C1 segment of cervical spinal cord (tissue), 14 donors: Measurements from ENCODE around the gene KCNK10.

Experiments
- DNase-seq, 14 donors: peaks; one replicate each; lab custom pipeline; 2025; lab: John Stamatoyannopoulos, UW

The KCNK10 gene

GRCh38 chr14:88321692-88322503 lies 1.2 kb downstream of the KCNK10 start:
- DNase-seq: peak in 2 of 14 donors; percentile 18 to 75

GRCh38 chr14:88318406-88318805 lies 4.7 kb downstream of the KCNK10 start:
- DNase-seq: peak in 1 of 14 donors; percentile 20

GRCh38 chr14:88316521-88316920 lies 6.5 kb downstream of the KCNK10 start:
- DNase-seq: no peak

- peak in 1 of 14 donors; percentile 50 for DNase-seq
These were observed 10.8 kb downstream of the KCNK10 start for GRCh38 chr14:88312257-88312656.

- DNase-seq: no peak
These were observed 11.3 kb downstream of the KCNK10 start for GRCh38 chr14:88311780-88312179.

GRCh38 chr14:88310449-88310848 lies 12.6 kb downstream of the KCNK10 start:
- no peak for DNase-seq

- no peak for DNase-seq
These were observed 13.0 kb downstream of the KCNK10 start for GRCh38 chr14:88310021-88310420.

GRCh38 chr14:88305528-88306322 lies 17.3 kb downstream of the KCNK10 start:
- DNase-seq: no peak

- DNase-seq: no peak
These were observed 20.0 kb downstream of the KCNK10 start for GRCh38 chr14:88303041-88303440.

GRCh38 chr14:88301381-88301780 lies 21.7 kb downstream of the KCNK10 start:
- DNase-seq: peak in 1 of 14 donors; percentile 81

GRCh38 chr14:88300817-88301216 lies 22.3 kb downstream of the KCNK10 start:
- no peak for DNase-seq

GRCh38 chr14:88299865-88300530 lies 23.1 kb downstream of the KCNK10 start:
- DNase-seq: peak in 1 of 14 donors; percentile 14

- DNase-seq: no peak
These were observed 25.8 kb downstream of the KCNK10 start for GRCh38 chr14:88297306-88297705.

GRCh38 chr14:88296351-88296750 lies 26.7 kb downstream of the KCNK10 start:
- no peak for DNase-seq

GRCh38 chr14:88289996-88290395 lies 33.1 kb downstream of the KCNK10 start:
- DNase-seq: no peak

- no peak for DNase-seq
These were observed 33.8 kb downstream of the KCNK10 start for GRCh38 chr14:88289234-88289633.

- no peak for DNase-seq
These were observed 36.8 kb downstream of the KCNK10 start for GRCh38 chr14:88286309-88286708.

GRCh38 chr14:88281447-88281846 lies 41.6 kb downstream of the KCNK10 start:
- DNase-seq: no peak

- DNase-seq: no peak
These were observed 46.0 kb downstream of the KCNK10 start for GRCh38 chr14:88276923-88277596.

- no peak for DNase-seq
These were observed 50.4 kb downstream of the KCNK10 start for GRCh38 chr14:88272390-88273269.

GRCh38 chr14:88271205-88271604 lies 51.9 kb downstream of the KCNK10 start:
- no peak for DNase-seq
